ENCODE data around the gene STK38. TPM values are rescaled to one million over a fixed set of nuclear protein-coding genes. Genes with fewer than 3 reads are reported as not detected.
A peak's percentile ranks its signal among the peaks of the same experiment; 100 is the strongest.

STK38 gene
- total RNA-seq, 2 donors from 2014 or later = 30.7 to 34.4 TPM

DNA sequence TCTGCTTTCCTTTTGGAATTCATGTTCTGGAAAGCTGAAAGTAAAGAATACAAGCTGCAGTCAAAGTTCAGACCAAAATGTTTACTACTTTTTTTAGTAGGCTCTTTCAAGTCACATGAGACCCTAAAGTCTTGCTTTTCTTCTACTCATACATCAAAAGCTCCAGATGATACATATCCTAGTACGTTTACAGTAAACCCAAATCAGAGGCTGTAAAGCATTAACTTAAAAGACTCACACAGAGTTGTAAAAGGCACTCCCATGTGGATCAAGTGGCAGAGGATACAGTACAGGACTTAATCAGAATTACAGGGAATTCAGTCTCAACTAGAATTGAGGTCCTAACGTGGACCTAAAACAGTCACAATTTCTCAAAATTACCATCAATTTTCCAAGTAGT, 40.7 kb downstream of the STK38 start:
- H3K36me3 Mint-ChIP-seq (ENCODE audit: insufficient read depth in 2 of 2) = peaks cover 2 to 15% of the 10 kb centered on the region in 2 donors
- H3K9me3 Mint-ChIP-seq = no peaks in the 10 kb centered on the region
- peaks cover 24% of the 10 kb centered on the region for H3K4me1 Mint-ChIP-seq (ENCODE audit: low read depth)
- peak overlapping the region; percentile 78 for H3K27ac Mint-ChIP-seq
- H3K4me3 Mint-ChIP-seq = peak overlapping the region in 1 of 2 donors; percentile 66
- DNase-seq = no peak
- no peaks in the 10 kb centered on the region for H3K27me3 Mint-ChIP-seq (ENCODE audit: low read depth)
- ATAC-seq (replicated peaks in 1 of 2) = peak in 1 of 2 donors; percentile 70

DNA sequence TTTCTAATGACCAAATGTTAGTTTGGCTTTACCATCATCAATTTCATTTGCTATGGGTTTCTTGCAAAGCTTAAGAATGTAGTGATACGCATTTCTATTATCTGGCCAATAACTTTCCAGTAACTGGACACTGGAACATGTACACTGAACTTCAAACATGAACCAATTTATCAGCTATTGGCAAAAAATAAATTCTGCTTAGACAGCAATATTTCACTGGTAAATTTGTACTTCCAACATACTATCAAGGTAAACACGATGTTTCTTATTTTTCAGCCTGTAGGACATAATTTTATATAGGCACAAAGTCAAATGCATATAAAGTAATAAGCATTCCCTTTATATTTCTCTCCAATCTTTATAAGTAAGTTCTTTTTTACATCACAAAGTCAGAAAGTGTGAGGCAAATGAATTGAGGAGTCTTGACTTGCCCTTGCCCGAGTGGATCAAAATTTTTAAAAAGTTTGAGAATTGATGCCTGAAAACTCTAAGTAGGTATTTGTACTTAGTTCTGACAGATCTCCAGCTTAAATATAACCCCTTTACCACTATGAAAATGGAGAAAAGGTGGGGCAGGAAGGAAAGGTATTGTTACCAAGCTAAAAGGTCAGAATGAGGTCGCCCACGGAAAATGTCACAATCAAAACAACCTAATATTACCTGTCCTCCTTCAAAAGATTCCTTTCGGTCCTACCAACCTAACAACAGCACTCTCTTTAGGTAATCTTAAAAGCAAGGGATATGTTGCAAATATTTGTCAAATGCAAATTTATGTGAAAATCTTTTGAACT, 41.3 kb downstream of the STK38 start:
- peak overlapping the region in 1 of 2 donors; percentile 66 for H3K4me3 Mint-ChIP-seq
- H3K4me1 Mint-ChIP-seq (ENCODE audit: low read depth) = peaks cover 24% of the 10 kb centered on the region
- DNase-seq (no peak), ATAC-seq (replicated peaks in 1 of 2) (peak in 1 of 2 donors; percentile 32)
- no peaks in the 10 kb centered on the region for H3K27me3 Mint-ChIP-seq (ENCODE audit: low read depth)
- no peaks in the 10 kb centered on the region for H3K9me3 Mint-ChIP-seq
- peak overlapping the region; percentile 78 for H3K27ac Mint-ChIP-seq
- H3K36me3 Mint-ChIP-seq (ENCODE audit: insufficient read depth in 2 of 2) = peaks cover 2 to 14% of the 10 kb centered on the region in 2 donors

DNA sequence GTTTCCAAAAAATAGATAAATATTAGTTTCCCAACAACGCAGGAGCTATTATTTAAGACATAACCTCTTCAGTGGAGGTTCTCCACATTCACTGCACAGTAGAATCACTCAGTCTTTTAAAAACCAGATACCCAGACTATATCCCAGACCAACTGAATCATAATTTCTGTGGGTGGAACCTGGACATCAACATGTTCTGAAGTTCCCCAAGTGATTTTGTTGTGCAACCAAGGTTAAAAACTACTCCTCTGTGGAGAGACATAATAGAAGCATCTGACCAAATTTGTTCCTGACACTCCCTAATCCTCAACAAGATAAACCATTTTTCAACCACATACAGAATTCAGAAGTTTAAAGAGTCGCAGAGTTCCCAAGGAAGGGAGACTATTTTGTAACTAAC, 42.3 kb downstream of the STK38 start:
- DNase-seq (no peak), ATAC-seq (replicated peaks in 1 of 2) (no peak)
- Mint-ChIP-seq H3K36me3 (ENCODE audit: insufficient read depth in 2 of 2) (peaks cover 2 to 10% of the 10 kb centered on the region in 2 donors), H3K27me3 (ENCODE audit: low read depth) (no peaks in the 10 kb centered on the region), H3K9me3 (no peaks in the 10 kb centered on the region), H3K4me1 (ENCODE audit: low read depth) (peaks cover 24% of the 10 kb centered on the region), H3K4me3 (no peak overlapping the region), H3K27ac (peak overlapping the region; percentile 38)

- Mint-ChIP-seq H3K36me3 (ENCODE audit: insufficient read depth in 2 of 2) (peaks cover 2 to 10% of the 10 kb centered on the region in 2 donors), H3K27me3 (ENCODE audit: low read depth) (no peaks in the 10 kb centered on the region), H3K4me1 (ENCODE audit: low read depth) (peaks cover 24% of the 10 kb centered on the region), H3K27ac (peak overlapping the region; percentile 69), H3K4me3 (no peak overlapping the region), H3K9me3 (no peaks in the 10 kb centered on the region)
- ATAC-seq (replicated peaks in 1 of 2) = no peak
- DNase-seq = no peak
Measured at GRCh38 chr6:36504181-36504580, 43.1 kb downstream of the STK38 start.

GRCh38 chr6:36501686-36502085, 45.6 kb downstream of the STK38 start:
- H3K27ac Mint-ChIP-seq = no peak overlapping the region
- no peaks in the 10 kb centered on the region for H3K9me3 Mint-ChIP-seq
- no peaks in the 10 kb centered on the region for H3K27me3 Mint-ChIP-seq (ENCODE audit: low read depth)
- peaks cover 10% of the 10 kb centered on the region for H3K4me1 Mint-ChIP-seq (ENCODE audit: low read depth)
- ATAC-seq (replicated peaks in 1 of 2) (peak in 1 of 2 donors; percentile 19), DNase-seq (no peak)
- H3K4me3 Mint-ChIP-seq = no peak overlapping the region
- H3K36me3 Mint-ChIP-seq (ENCODE audit: insufficient read depth in 2 of 2) = peaks cover 2 to 21% of the 10 kb centered on the region in 2 donors

- peaks cover 7 to 28% of the 10 kb centered on the region in 2 donors for H3K36me3 Mint-ChIP-seq (ENCODE audit: insufficient read depth in 2 of 2)
- no peaks in the 10 kb centered on the region for H3K27me3 Mint-ChIP-seq (ENCODE audit: low read depth)
- DNase-seq = no peak
- no peak for ATAC-seq (replicated peaks in 1 of 2)
- H3K9me3 Mint-ChIP-seq = no peaks in the 10 kb centered on the region
- H3K4me1 Mint-ChIP-seq (ENCODE audit: low read depth) = no peaks in the 10 kb centered on the region
- no peak overlapping the region for H3K27ac Mint-ChIP-seq
- no peak overlapping the region for H3K4me3 Mint-ChIP-seq
Measured at GRCh38 chr6:36499918-36500317, 47.4 kb downstream of the STK38 start.

GRCh38 chr6:36495086-36495485, 52.2 kb downstream of the STK38 start:
- ATAC-seq (replicated peaks in 1 of 2) = no peak
- Mint-ChIP-seq H3K36me3 (ENCODE audit: insufficient read depth in 2 of 2) (peaks cover 7 to 36% of the 10 kb centered on the region in 2 donors), H3K4me3 (no peak overlapping the region), H3K4me1 (ENCODE audit: low read depth) (peaks cover 16% of the 10 kb centered on the region), H3K27ac (no peak overlapping the region), H3K9me3 (no peaks in the 10 kb centered on the region), H3K27me3 (ENCODE audit: low read depth) (no peaks in the 10 kb centered on the region)
- DNase-seq = no peak

- peak overlapping the region in 1 of 2 donors; percentile 0 for H3K4me3 Mint-ChIP-seq
- H3K9me3 Mint-ChIP-seq = no peaks in the 10 kb centered on the region
- H3K36me3 Mint-ChIP-seq (ENCODE audit: insufficient read depth in 2 of 2) = peaks cover 4 to 33% of the 10 kb centered on the region in 2 donors
- peak overlapping the region; percentile 24 for H3K27ac Mint-ChIP-seq
- no peak for DNase-seq
- peaks cover 16% of the 10 kb centered on the region for H3K4me1 Mint-ChIP-seq (ENCODE audit: low read depth)
- peak in 1 of 2 donors; percentile 23 for ATAC-seq (replicated peaks in 1 of 2)
- H3K27me3 Mint-ChIP-seq (ENCODE audit: low read depth) = no peaks in the 10 kb centered on the region
Measured at GRCh38 chr6:36493859-36494258, 53.4 kb downstream of the STK38 start.

DNA sequence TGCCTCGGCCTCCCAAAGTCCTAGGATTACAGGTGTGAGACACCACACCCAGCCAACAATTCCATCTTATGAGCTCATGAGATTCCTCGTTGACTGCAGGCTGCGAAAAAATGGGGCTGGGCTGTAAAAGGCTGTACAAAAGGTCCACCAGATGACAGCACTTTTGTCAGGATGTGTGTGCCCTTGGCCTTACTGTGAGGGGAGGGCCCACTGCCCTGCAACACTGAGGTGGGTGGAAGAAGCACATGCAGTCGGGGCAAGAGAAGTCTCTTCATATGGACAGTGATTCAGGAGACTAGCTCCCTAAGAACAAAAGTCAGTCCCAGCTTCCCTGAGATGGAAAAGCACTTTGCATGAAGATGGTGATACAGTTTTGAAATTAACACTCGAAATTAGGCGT, 54.0 kb downstream of the STK38 start:
- no peak overlapping the region for H3K4me3 Mint-ChIP-seq
- H3K27me3 Mint-ChIP-seq (ENCODE audit: low read depth) = no peaks in the 10 kb centered on the region
- H3K36me3 Mint-ChIP-seq (ENCODE audit: insufficient read depth in 2 of 2) = peaks cover 4 to 33% of the 10 kb centered on the region in 2 donors
- H3K4me1 Mint-ChIP-seq (ENCODE audit: low read depth) = peaks cover 16% of the 10 kb centered on the region
- DNase-seq = no peak
- H3K9me3 Mint-ChIP-seq = no peaks in the 10 kb centered on the region
- peak overlapping the region; percentile 32 for H3K27ac Mint-ChIP-seq
- no peak for ATAC-seq (replicated peaks in 1 of 2)

- ATAC-seq (replicated peaks in 1 of 2) = no peak
- DNase-seq = no peak
- peaks cover 4 to 33% of the 10 kb centered on the region in 2 donors for H3K36me3 Mint-ChIP-seq (ENCODE audit: insufficient read depth in 2 of 2)
- peak overlapping the region; percentile 65 for H3K27ac Mint-ChIP-seq
- peaks cover 16% of the 10 kb centered on the region for H3K4me1 Mint-ChIP-seq (ENCODE audit: low read depth)
- H3K4me3 Mint-ChIP-seq = no peak overlapping the region
- H3K27me3 Mint-ChIP-seq (ENCODE audit: low read depth) = no peaks in the 10 kb centered on the region
- no peaks in the 10 kb centered on the region for H3K9me3 Mint-ChIP-seq
Measured at GRCh38 chr6:36492621-36493020, 54.7 kb downstream of the STK38 start.

DNA sequence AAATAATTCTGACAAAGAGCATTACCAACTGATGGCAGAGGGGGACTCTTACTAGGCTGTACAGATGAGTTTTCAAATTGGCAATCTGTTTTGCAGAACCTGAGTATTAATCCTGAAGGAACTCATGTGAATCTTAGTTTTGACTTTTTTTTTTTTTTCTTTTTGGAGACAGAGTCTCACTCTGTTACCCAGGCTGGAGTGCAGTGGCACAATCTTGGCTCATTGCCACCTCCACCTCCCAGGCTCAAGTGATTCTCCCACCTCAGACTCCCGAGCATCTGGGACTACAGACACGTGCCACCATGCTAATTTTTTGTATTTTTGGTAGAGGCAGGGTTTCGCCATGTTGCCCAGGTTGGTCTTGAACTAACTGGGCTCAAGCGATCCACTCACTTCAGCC, 55.2 kb downstream of the STK38 start:
- Mint-ChIP-seq H3K36me3 (ENCODE audit: insufficient read depth in 2 of 2) (peaks cover 4 to 33% of the 10 kb centered on the region in 2 donors), H3K9me3 (no peaks in the 10 kb centered on the region), H3K27me3 (ENCODE audit: low read depth) (no peaks in the 10 kb centered on the region), H3K4me3 (no peak overlapping the region), H3K4me1 (ENCODE audit: low read depth) (peaks cover 16% of the 10 kb centered on the region), H3K27ac (peak overlapping the region; percentile 65)
- DNase-seq (no peak), ATAC-seq (replicated peaks in 1 of 2) (no peak)

DNA sequence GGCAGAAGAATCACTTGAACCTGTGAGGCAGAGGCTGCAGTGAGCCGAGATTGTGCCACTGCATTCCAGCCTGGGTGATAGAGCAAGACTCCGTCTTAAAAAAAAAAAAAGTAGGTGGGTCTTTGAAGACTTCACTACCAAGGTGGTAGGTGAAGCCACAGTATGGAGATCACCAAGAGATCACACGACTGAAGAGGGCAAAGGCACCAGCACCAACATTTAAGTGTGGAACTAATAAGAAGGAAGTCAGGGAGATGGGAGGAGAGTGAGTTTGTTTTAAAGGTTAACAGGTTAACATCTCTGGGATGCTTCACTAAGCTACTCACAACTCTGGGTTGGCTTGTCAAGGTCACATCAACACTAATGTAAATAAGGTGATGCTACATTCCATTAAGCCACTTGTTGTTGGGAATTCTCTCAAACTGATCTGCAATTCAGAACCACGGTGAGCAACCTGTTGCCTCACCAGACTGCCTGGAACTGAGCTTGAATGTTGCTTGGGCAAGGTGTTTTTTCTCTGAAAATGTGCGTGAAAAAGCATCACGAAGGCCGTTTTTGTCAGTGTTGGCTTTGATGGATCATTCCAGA, 55.8 kb downstream of the STK38 start:
- no peak for ATAC-seq (replicated peaks in 1 of 2)
- DNase-seq = no peak
- no peaks in the 10 kb centered on the region for H3K27me3 Mint-ChIP-seq (ENCODE audit: low read depth)
- H3K9me3 Mint-ChIP-seq = no peaks in the 10 kb centered on the region
- H3K4me3 Mint-ChIP-seq = no peak overlapping the region
- H3K36me3 Mint-ChIP-seq (ENCODE audit: insufficient read depth in 2 of 2) = peaks cover 6 to 32% of the 10 kb centered on the region in 2 donors
- peaks cover 16% of the 10 kb centered on the region for H3K4me1 Mint-ChIP-seq (ENCODE audit: low read depth)
- H3K27ac Mint-ChIP-seq = peak overlapping the region; percentile 63

GRCh38 chr6:36489426-36489825, 57.9 kb downstream of the STK38 start:
- ATAC-seq (replicated peaks in 1 of 2) = no peak
- no peaks in the 10 kb centered on the region for H3K9me3 Mint-ChIP-seq
- DNase-seq = no peak
- H3K4me3 Mint-ChIP-seq = no peak overlapping the region
- H3K36me3 Mint-ChIP-seq (ENCODE audit: insufficient read depth in 2 of 2) = peaks cover 5 to 35% of the 10 kb centered on the region in 2 donors
- peaks cover 14% of the 10 kb centered on the region for H3K4me1 Mint-ChIP-seq (ENCODE audit: low read depth)
- H3K27me3 Mint-ChIP-seq (ENCODE audit: low read depth) = no peaks in the 10 kb centered on the region
- peak overlapping the region; percentile 53 for H3K27ac Mint-ChIP-seq

Measured in activated T-cell treated with anti-CD3 and anti-CD28 coated beads, Interleukin-2, amount 50 U/mL, for 72 hours (primary cell).